ENCODE measurements around the gene GRK3.

DNA sequence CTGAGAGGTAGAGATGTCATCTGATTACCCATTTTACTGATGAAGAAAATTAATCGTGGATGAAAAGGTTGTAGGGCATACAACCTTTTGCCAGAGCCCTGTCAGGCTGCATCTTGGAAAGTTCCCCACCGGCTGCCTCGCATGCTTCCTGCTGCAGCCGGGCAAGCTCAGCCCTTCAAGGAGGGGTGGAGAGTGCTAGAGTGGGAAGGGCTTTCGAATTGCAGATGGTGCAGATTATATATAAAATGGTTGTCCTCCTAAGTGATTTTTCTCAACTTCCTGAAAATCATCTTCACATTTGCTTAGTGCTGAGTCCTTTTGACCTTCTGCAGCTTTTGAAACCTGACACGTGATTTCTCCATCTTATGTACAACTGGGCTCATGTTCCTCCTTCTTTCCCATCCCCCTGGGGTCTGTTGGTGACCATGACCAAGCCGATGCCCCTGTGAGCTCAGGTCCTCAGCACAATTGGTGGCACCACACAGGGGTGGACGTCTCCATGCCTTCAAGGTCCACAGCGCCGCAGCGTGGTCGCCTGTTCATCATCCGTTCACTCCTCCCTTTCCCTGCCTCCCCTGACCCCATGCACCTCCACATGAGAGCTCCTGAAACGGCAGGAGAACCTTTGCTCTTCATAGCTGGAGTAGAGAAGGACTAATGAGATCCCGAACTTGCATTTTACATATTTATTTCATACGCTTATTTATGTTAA lies 129.9 kb downstream of the GRK3 start:
- TF ChIP-seq POLR2AphosphoS5 (IDR thresholded peaks at IDR 0.05; ENCODE audit: insufficient read depth, low read depth, low read length) (no peak), POLR2A (IDR thresholded peaks at IDR 0.05; ENCODE audit: low read depth, low read length) (no peak), JUN (IDR thresholded peaks at IDR 0.05; ENCODE audit: borderline replicate concordance, insufficient read depth, insufficient read length, low read depth) (no peak), EZH2 (IDR thresholded peaks at IDR 0.05; ENCODE audit: borderline replicate concordance, low read depth, low read length, severe bottlenecking) (no peak), GATA2 (IDR thresholded peaks at IDR 0.05; ENCODE audit: insufficient read depth, insufficient read length, low read depth, low read length) (no peak), FOS (IDR thresholded peaks at IDR 0.05; ENCODE audit: borderline replicate concordance, insufficient read depth, low read length) (no peak)
- TF ChIP-seq, protein P1, sequence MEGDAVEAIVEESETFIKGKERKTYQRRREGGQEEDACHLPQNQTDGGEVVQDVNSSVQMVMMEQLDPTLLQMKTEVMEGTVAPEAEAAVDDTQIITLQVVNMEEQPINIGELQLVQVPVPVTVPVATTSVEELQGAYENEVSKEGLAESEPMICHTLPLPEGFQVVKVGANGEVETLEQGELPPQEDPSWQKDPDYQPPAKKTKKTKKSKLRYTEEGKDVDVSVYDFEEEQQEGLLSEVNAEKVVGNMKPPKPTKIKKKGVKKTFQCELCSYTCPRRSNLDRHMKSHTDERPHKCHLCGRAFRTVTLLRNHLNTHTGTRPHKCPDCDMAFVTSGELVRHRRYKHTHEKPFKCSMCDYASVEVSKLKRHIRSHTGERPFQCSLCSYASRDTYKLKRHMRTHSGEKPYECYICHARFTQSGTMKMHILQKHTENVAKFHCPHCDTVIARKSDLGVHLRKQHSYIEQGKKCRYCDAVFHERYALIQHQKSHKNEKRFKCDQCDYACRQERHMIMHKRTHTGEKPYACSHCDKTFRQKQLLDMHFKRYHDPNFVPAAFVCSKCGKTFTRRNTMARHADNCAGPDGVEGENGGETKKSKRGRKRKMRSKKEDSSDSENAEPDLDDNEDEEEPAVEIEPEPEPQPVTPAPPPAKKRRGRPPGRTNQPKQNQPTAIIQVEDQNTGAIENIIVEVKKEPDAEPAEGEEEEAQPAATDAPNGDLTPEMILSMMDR (IDR thresholded peaks at IDR 0.05; ENCODE audit: extremely low read depth in 1 of 2, insufficient read depth in 1 of 2, low read depth in 1 of 2, low read length in 2 of 2) = no peak
